WTC11 (cell line): ENCODE data around the gene SVOPL.

ENCODE experiments used
- CTCF ChIP-seq: fragments of 200-600 bp; IDR thresholded peaks from 2 replicates; pipeline ENCODE4 v1.8.0; 2022; ENCODE audit warnings: antibody characterized with exemption
- NR3C1 ChIP-seq: sonication (generic); formaldehyde crosslinking; conservative IDR thresholded peaks from 2 replicates; pipeline ENCODE4 v1.8.1; 2023; ENCODE audit warnings: low read depth, mild to moderate bottlenecking, missing genetic modification reagents
- SMAD4 ChIP-seq: sonication (generic); formaldehyde crosslinking; IDR thresholded peaks from 2 replicates; pipeline ENCODE4 v1.8.0; 2022; ENCODE audit warnings: mild to moderate bottlenecking, missing genetic modification reagents

DNA sequence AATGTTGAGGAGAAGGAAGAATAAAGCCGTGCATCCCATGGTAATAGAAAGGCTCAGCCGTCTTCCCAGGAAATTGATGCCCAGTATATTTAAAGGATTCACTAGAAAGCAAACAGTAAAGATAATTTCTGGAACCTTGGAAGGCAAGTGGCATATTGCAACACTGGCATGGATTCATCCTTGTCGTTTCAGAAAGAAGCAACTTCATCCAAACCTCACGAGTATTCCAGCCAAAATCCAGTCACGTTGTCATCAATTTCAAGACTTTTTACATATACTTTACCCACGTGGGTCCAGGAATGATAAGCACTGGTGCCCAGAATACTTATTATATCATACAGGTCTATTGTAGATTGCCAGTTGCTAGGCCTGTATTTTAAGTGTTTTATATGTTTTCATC is 73.8 kb downstream of the SVOPL start:
- TF ChIP-seq NR3C1 (CRISPR knock-in tag) (no peak), CTCF (no peak), SMAD4 (CRISPR knock-in tag) (no peak)
